Upper lobe of right lung (tissue), 1 donor: Measurements from ENCODE around the gene CDKAL1. TPM values are rescaled to one million over a fixed set of nuclear protein-coding genes. Genes with fewer than 3 reads are reported as not detected.

ENCODE experiments used
- ATAC-seq: fragments of 200-7000 bp; cut with Tn5 transposase; one replicate; pipeline ENCODE4 v1.9.1; 2020; ENCODE audit warnings: mild to moderate bottlenecking, moderate library complexity
- DNase-seq: peaks from one replicate; pipeline ENCODE4 v3.0.0-alpha.2; 2020
- H3K27ac ChIP-seq: fragments of 200-600 bp; one replicate; pipeline ENCODE4 v1.8.0; 2022
- H3K27me3 ChIP-seq: fragments of 200-600 bp; one replicate; pipeline ENCODE4 v1.8.0; 2022; ENCODE audit warnings: mild to moderate bottlenecking
- H3K36me3 ChIP-seq: fragments of 200-600 bp; one replicate; pipeline ENCODE4 v1.8.0; 2022
- H3K4me1 ChIP-seq: fragments of 200-600 bp; one replicate; pipeline ENCODE4 v1.8.0; 2022
- H3K4me3 ChIP-seq: fragments of 200-600 bp; one replicate; pipeline ENCODE4 v1.8.0; 2022; ENCODE audit warnings: mild to moderate bottlenecking
- H3K9me3 ChIP-seq: fragments of 200-600 bp; one replicate; pipeline ENCODE4 v1.8.0; 2022
- CTCF ChIP-seq: fragments of 200-600 bp; IDR thresholded peaks from one replicate; pipeline ENCODE4 v1.8.0; 2022; ENCODE audit warnings: antibody characterized with exemption
- intact Hi-C: fragments of 100-400 bp; cut with DNase I; formaldehyde crosslinking; loops from one replicate; pipeline ENCODE4 v1.11.0; 2022
- total RNA-seq: library from RNA; stranded (reverse); fragmentation: NEBNext Ultra II Directional; extraction: Animal tissue kit (Norgen Biotek cat#: 25700); gene quantifications from one replicate; pipeline ENCODE4 v1.2.1, GENCODE V29; 2021
- donor health status: DM: no; HTN: yes; CAD: no; lungs with severe emphysema.

The CDKAL1 gene
- total RNA-seq, 1 donor from 2014 or later = 16.0 TPM

- H3K27ac ChIP-seq = no peak overlapping the region
- no peak for ATAC-seq
- H3K9me3 ChIP-seq = no peaks in the 10 kb centered on the region
- no peak for TF ChIP-seq CTCF
- no peak for DNase-seq
- H3K4me3 ChIP-seq = no peak overlapping the region
- no peaks in the 10 kb centered on the region for H3K27me3 ChIP-seq
- H3K36me3 ChIP-seq = no peaks in the 10 kb centered on the region
- no peaks in the 10 kb centered on the region for H3K4me1 ChIP-seq
- intact Hi-C loops = no loop called here
Measured at GRCh38 chr6:20791944-20792343, 257.7 kb downstream of the CDKAL1 start.

GRCh38 chr6:20793174-20793573 is 258.9 kb downstream of the CDKAL1 start:
- no peaks in the 10 kb centered on the region for H3K36me3 ChIP-seq
- no peak for TF ChIP-seq CTCF
- H3K27me3 ChIP-seq = no peaks in the 10 kb centered on the region
- no peak overlapping the region for H3K27ac ChIP-seq
- H3K4me1 ChIP-seq = no peaks in the 10 kb centered on the region
- intact Hi-C loops = no loop called here
- ATAC-seq (no peak), DNase-seq (no peak)
- H3K9me3 ChIP-seq = no peaks in the 10 kb centered on the region
- no peak overlapping the region for H3K4me3 ChIP-seq

- H3K27me3 ChIP-seq = no peaks in the 10 kb centered on the region
- ATAC-seq = no peak
- intact Hi-C loops = no loop called here
- no peaks in the 10 kb centered on the region for H3K9me3 ChIP-seq
- no peak for DNase-seq
- H3K4me3 ChIP-seq = no peak overlapping the region
- no peaks in the 10 kb centered on the region for H3K36me3 ChIP-seq
- no peak overlapping the region for H3K27ac ChIP-seq
- TF ChIP-seq CTCF = no peak
- H3K4me1 ChIP-seq = no peaks in the 10 kb centered on the region
Measured at GRCh38 chr6:20797597-20797996, 263.3 kb downstream of the CDKAL1 start.

- Histone ChIP-seq H3K36me3 (no peaks in the 10 kb centered on the region), H3K27ac (no peak overlapping the region), H3K4me1 (no peaks in the 10 kb centered on the region), H3K4me3 (no peak overlapping the region), H3K9me3 (no peaks in the 10 kb centered on the region), H3K27me3 (no peaks in the 10 kb centered on the region)
- intact Hi-C loops = no loop called here
- DNase-seq (no peak), ATAC-seq (no peak)
- no peak for TF ChIP-seq CTCF
Measured at GRCh38 chr6:20800229-20800628, 266.0 kb downstream of the CDKAL1 start.

GRCh38 chr6:20800653-20801052 is 266.4 kb downstream of the CDKAL1 start:
- H3K9me3 ChIP-seq = no peaks in the 10 kb centered on the region
- H3K27ac ChIP-seq = no peak overlapping the region
- no peak for DNase-seq
- no peaks in the 10 kb centered on the region for H3K4me1 ChIP-seq
- no peak overlapping the region for H3K4me3 ChIP-seq
- no peak for TF ChIP-seq CTCF
- no peaks in the 10 kb centered on the region for H3K36me3 ChIP-seq
- no peaks in the 10 kb centered on the region for H3K27me3 ChIP-seq
- intact Hi-C loops = no loop called here
- ATAC-seq = no peak

- Histone ChIP-seq H3K27me3 (no peaks in the 10 kb centered on the region), H3K9me3 (no peaks in the 10 kb centered on the region), H3K4me1 (no peaks in the 10 kb centered on the region), H3K27ac (no peak overlapping the region), H3K4me3 (no peak overlapping the region), H3K36me3 (no peaks in the 10 kb centered on the region)
- DNase-seq (no peak), ATAC-seq (no peak)
- TF ChIP-seq CTCF = no peak
- intact Hi-C loops = no loop called here
Measured at GRCh38 chr6:20801595-20801994, 267.3 kb downstream of the CDKAL1 start.
